HCT116 (cell line): Measurements from ENCODE around the gene RASL10B. TPM values are rescaled to one million over a fixed set of nuclear protein-coding genes. Genes with fewer than 3 reads are reported as not detected.
A peak's percentile ranks its signal among the peaks of the same experiment; 100 is the strongest.

ENCODE experiments used
- ATAC-seq: fragments of 200-7000 bp; cut with Tn5 transposase; 2 replicates; pipeline ENCODE4 v1.9.1; 2020; ENCODE audit warnings: mild to moderate bottlenecking, moderate library complexity
- Bru-seq: library from RNA; stranded (reverse); fragments of 400-500 nt; gene quantifications from one replicate; lab custom pipeline; 2021; lab: Mats Ljungman, UMichigan
- BruChase-seq, 2 experiments: library from RNA; stranded (reverse); fragments of 400-500 nt; gene quantifications; one replicate each; lab custom pipeline; 2021; lab: Mats Ljungman, UMichigan
- BruUV-seq: library from RNA; stranded (reverse); fragments of 400-500 nt; replicated peaks from 2 replicates; lab custom pipeline; 2021; lab: Mats Ljungman, UMichigan
- CTCF ChIA-PET: fragments of 300-600 bp; sonication (Branson Sonifier 250); formaldehyde crosslinking; loops from one replicate; lab custom pipeline; 2021; ENCODE audit warnings: antibody characterized with exemption; lab: Charles Lee
- POLR2A ChIA-PET: fragments of 300-600, 350-600 bp; sonication (Branson Sonifier 250); formaldehyde crosslinking; loops from one replicate; lab custom pipeline; 2021; ENCODE audit warnings: antibody characterized with exemption; lab: Charles Lee
- RAD21 ChIA-PET, 2 experiments: fragments of 300-600 bp; sonication (Branson Sonifier 250); formaldehyde crosslinking; loops; one replicate each; lab custom pipeline; 2023; ENCODE audit warnings: low total read pairs in 2 of 2; ENCODE audit not compliant: uncharacterized antibody in 2 of 2, unreplicated experiment in 2 of 2, low non-redundant PET in 1 of 2; lab: Charles Lee
- DNase-seq: peaks from one replicate; pipeline ENCODE4 v3.0.0-alpha.2; 2010; ENCODE audit warnings: low read depth, low spot score
- H2AFZ ChIP-seq: fragments of 200-600 bp; shearing (Covaris generic), sonication (generic); 2 replicates; pipeline ENCODE4 v1.6.1; 2017; ENCODE audit warnings: low read depth, mixed run types, mixed read lengths, antibody characterized with exemption, low read length; ENCODE audit not compliant: poor library complexity, severe bottlenecking
- H3K27ac ChIP-seq: 2 replicates; pipeline ENCODE4 v1.5.1; 2012; ENCODE audit warnings: low read depth, low read length
- H3K27me3 ChIP-seq: fragments of 200-600 bp; sonication (generic); 2 replicates; pipeline ENCODE4 v1.6.1; 2016; ENCODE audit warnings: mixed run types, low read length, mixed read lengths; ENCODE audit not compliant: insufficient read depth
- H3K36me3 ChIP-seq, 2 experiments: fragments of 200-500 bp in 1 of 2; fragments of 200-600 bp in 1 of 2; sonication (Bioruptor generic) in 1 of 2; sonication (generic) in 1 of 2; 2 replicates each; pipeline versions ENCODE4 v1.5.1 to v1.6.1; 2014 to 2016; ENCODE audit warnings: low read length in 2 of 2, inconsistent platforms in 1 of 2, mixed read lengths in 1 of 2, mixed run types in 1 of 2; ENCODE audit not compliant: insufficient read depth in 2 of 2, control insufficient read depth in 1 of 2
- H3K4me1 ChIP-seq, 2 experiments: fragments of 200-600 bp in 1 of 2; sonication (generic) in 1 of 2; 2 replicates each; pipeline versions ENCODE4 v1.5.1 to v1.6.1; 2012 to 2017; ENCODE audit warnings: low read length in 2 of 2, inconsistent platforms in 1 of 2, mild to moderate bottlenecking in 1 of 2, mixed read lengths in 1 of 2, mixed run types in 1 of 2, moderate library complexity in 1 of 2; ENCODE audit not compliant: insufficient read depth in 2 of 2, control insufficient read depth in 1 of 2
- H3K4me2 ChIP-seq: fragments of 200-600 bp; sonication (generic); 2 replicates; pipeline ENCODE4 v1.6.1; 2017; ENCODE audit warnings: mixed run types, low read length, mixed read lengths
- H3K4me3 ChIP-seq, 2 experiments: fragments of 200-600 bp in 1 of 2; sonication (generic) in 1 of 2; replicated peaks in 1 of 2; 2 replicates each; pipeline ENCODE4 v1.5.1; 2011 to 2016; ENCODE audit warnings: low read length in 2 of 2, control low read depth in 1 of 2, low read depth in 1 of 2, mild to moderate bottlenecking in 1 of 2, mixed read lengths in 1 of 2, mixed run types in 1 of 2
- H3K79me2 ChIP-seq: fragments of 200-600 bp; sonication (generic); 2 replicates; pipeline ENCODE4 v1.6.1; 2017; ENCODE audit warnings: mild to moderate bottlenecking, mixed run types, low read length, moderate library complexity, mixed read lengths; ENCODE audit not compliant: insufficient read depth
- H3K9ac ChIP-seq: fragments of 200-600 bp; sonication (generic); 2 replicates; pipeline ENCODE4 v1.6.1; 2016; ENCODE audit warnings: low read length, mixed read lengths
- H3K9me2 ChIP-seq: fragments of 200-600 bp; sonication (generic), shearing (Covaris generic); 2 replicates; pipeline ENCODE4 v1.6.1; 2017; ENCODE audit warnings: mixed run types, mild to moderate bottlenecking, moderate library complexity; ENCODE audit not compliant: insufficient read depth
- H3K9me3 ChIP-seq, 2 experiments: fragments of 200-500 bp in 1 of 2; fragments of 200-600 bp in 1 of 2; sonication (Bioruptor generic) in 1 of 2; sonication (generic) in 1 of 2; 2 replicates each; pipeline ENCODE4 v1.6.1; 2014 to 2017; ENCODE audit warnings: low read length in 2 of 2, mixed read lengths in 2 of 2, inconsistent platforms in 1 of 2, low read depth in 1 of 2, mild to moderate bottlenecking in 1 of 2, mixed run types in 1 of 2, moderate library complexity in 1 of 2; ENCODE audit not compliant: control insufficient read depth in 1 of 2, insufficient read depth in 1 of 2
- H4K20me1 ChIP-seq: fragments of 200-600 bp; sonication (generic), shearing (Covaris generic); 2 replicates; pipeline ENCODE4 v1.6.1; 2017; ENCODE audit warnings: mixed run types, mild to moderate bottlenecking, moderate library complexity; ENCODE audit not compliant: insufficient read depth
- CBX3 ChIP-seq: IDR thresholded peaks from 2 replicates; pipeline ENCODE4 v1.6.1; 2012; ENCODE audit warnings: low read depth
- EGR1 ChIP-seq: IDR thresholded peaks from 2 replicates; pipeline ENCODE4 v1.6.1; 2012; ENCODE audit warnings: low read depth
- EZH2 ChIP-seq: fragments of 200-600 bp; sonication (generic); IDR thresholded peaks from 2 replicates; pipeline ENCODE4 v1.6.1; 2017; ENCODE audit warnings: antibody characterized with exemption, mixed run types
- EZH2phosphoT487 ChIP-seq: fragments of 200-600 bp; IDR thresholded peaks from 2 replicates; pipeline ENCODE4 v1.6.1; 2018; ENCODE audit warnings: antibody characterized with exemption, borderline replicate concordance
- JUND ChIP-seq: IDR thresholded peaks from 2 replicates; pipeline ENCODE4 v1.6.1; 2012
- POLR2AphosphoS5 ChIP-seq: IDR thresholded peaks from 2 replicates; pipeline ENCODE4 v1.6.1; 2011; ENCODE audit warnings: mild to moderate bottlenecking, low read depth, low read length, moderate library complexity
- SP1 ChIP-seq: IDR thresholded peaks from 2 replicates; pipeline ENCODE4 v1.6.1; 2012; ENCODE audit warnings: low read depth
- SRF ChIP-seq: IDR thresholded peaks from 2 replicates; pipeline ENCODE4 v1.6.1; 2012; ENCODE audit warnings: low read depth
- TCF7L2 ChIP-seq: IDR thresholded peaks from 2 replicates; pipeline ENCODE4 v1.7.0; 2011; ENCODE audit warnings: borderline replicate concordance, inconsistent platforms; ENCODE audit not compliant: insufficient read depth, insufficient read length; ENCODE audit errors: extremely low read depth
- ZNF274 ChIP-seq: fragments of 200-500 bp; sonication (Bioruptor generic); IDR thresholded peaks from 2 replicates; pipeline ENCODE4 v1.6.1; 2014; ENCODE audit warnings: mild to moderate bottlenecking, low read depth, low read length, inconsistent platforms
- intact Hi-C: fragments of 100-400 bp; cut with micrococcal nuclease; formaldehyde crosslinking; loops from 2 replicates; pipeline ENCODE4 v1.10.0; 2022
- long read RNA-seq: library from polyadenylated mRNA; unstranded; transcript quantifications from one replicate; pipeline ENCODE4 v2.0.0, GENCODE V29; 2021; ENCODE audit not compliant: unreplicated experiment
- polyA plus RNA-seq: library from polyadenylated mRNA; unstranded; fragments of >200 nt; gene quantifications from 2 replicates; pipeline ENCODE4 v1.2.1, GENCODE V29; 2012; ENCODE audit warnings: missing spikeins
- total RNA-seq: library from RNA; stranded (reverse); gene quantifications from one replicate; pipeline ENCODE4 v1.2.1, GENCODE V29; 2021; ENCODE audit not compliant: unreplicated experiment
- TF ChIP-seq, protein P1 (sequence below): IDR thresholded peaks from 2 replicates; pipeline ENCODE4 v1.6.1; 2012; ENCODE audit warnings: low read depth

RASL10B gene, protein sequence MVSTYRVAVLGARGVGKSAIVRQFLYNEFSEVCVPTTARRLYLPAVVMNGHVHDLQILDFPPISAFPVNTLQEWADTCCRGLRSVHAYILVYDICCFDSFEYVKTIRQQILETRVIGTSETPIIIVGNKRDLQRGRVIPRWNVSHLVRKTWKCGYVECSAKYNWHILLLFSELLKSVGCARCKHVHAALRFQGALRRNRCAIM
- total RNA-seq (0.15 TPM), Bru-seq, nascent RNA (percentile 34 among the genes with signal in this experiment), BruChase-seq, experiment 1, labeled RNA remaining after a 6-hour chase (percentile 28 among the genes with signal in this experiment), BruChase-seq, experiment 2, labeled RNA remaining after a 2-hour chase (percentile 21 among the genes with signal in this experiment)
- not detected in 2 replicates for polyA plus RNA-seq
- long read RNA-seq: 0 reads

DNA sequence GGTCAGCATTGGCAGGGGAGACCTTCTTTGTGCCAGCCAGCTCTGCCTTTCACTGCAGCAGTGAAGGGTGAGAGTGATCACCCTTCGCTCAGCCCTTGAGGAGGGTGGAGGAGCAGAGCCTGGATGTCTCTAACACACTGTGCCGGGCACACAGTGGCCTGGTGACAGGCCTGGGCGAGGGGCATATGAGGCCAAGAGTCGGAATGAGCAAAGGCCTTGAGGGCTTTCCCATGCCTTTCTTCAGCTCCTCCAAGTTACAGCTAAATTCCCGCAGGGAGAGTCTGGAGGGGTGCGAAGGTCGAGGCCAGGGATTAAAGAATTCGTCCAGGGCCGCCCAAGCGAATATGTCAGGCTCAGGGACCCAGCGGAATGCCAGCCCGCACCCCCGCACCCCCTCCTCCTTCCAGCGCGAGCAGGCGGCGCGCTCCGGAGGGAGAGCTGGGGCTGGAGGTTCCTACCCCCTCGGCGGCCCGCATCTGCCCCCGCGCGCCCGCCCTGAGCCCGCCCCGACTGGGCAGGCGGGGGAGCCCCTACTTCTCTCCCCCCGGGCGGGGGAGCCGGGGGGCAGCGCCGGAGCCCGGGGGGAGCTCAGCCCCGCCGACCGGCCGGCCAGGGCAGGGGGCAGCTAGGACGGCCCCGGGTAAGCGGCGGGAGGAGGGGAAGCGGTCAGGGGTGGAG is at the start of gene RASL10B:
Gene RASL10B, plus strand, starts transcription at position 401 of the 678 bp plus-strand sequence. CDS start 3,546 bp downstream, outside the sequence.
- no peak for TF ChIP-seq JUND
- no peak for TF ChIP-seq SP1
- no peak for TF ChIP-seq ZNF274
- TF ChIP-seq CBX3: no peak
- TF ChIP-seq EGR1: no peak
- no peak for TF ChIP-seq SRF
- no peak for TF ChIP-seq TCF7L2
- TF ChIP-seq EZH2: no peak
- no peak for TF ChIP-seq EZH2phosphoT487
- TF ChIP-seq, protein P1, sequence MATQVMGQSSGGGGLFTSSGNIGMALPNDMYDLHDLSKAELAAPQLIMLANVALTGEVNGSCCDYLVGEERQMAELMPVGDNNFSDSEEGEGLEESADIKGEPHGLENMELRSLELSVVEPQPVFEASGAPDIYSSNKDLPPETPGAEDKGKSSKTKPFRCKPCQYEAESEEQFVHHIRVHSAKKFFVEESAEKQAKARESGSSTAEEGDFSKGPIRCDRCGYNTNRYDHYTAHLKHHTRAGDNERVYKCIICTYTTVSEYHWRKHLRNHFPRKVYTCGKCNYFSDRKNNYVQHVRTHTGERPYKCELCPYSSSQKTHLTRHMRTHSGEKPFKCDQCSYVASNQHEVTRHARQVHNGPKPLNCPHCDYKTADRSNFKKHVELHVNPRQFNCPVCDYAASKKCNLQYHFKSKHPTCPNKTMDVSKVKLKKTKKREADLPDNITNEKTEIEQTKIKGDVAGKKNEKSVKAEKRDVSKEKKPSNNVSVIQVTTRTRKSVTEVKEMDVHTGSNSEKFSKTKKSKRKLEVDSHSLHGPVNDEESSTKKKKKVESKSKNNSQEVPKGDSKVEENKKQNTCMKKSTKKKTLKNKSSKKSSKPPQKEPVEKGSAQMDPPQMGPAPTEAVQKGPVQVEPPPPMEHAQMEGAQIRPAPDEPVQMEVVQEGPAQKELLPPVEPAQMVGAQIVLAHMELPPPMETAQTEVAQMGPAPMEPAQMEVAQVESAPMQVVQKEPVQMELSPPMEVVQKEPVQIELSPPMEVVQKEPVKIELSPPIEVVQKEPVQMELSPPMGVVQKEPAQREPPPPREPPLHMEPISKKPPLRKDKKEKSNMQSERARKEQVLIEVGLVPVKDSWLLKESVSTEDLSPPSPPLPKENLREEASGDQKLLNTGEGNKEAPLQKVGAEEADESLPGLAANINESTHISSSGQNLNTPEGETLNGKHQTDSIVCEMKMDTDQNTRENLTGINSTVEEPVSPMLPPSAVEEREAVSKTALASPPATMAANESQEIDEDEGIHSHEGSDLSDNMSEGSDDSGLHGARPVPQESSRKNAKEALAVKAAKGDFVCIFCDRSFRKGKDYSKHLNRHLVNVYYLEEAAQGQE: no peak
- TF ChIP-seq POLR2AphosphoS5: no peak
- Histone ChIP-seq H3K27ac (no peak within 1 kb of the TSS), H3K9me3 (no peaks in the 10 kb centered on the region), H3K4me1 (peaks cover 0 to 2% of the 10 kb centered on the region in 2 experiments; a peak in 1 of 4 replicates), H3K79me2 (no peaks in the 10 kb centered on the region), H3K9ac (no peak within 1 kb of the TSS), H2AFZ (no peak within 1 kb of the TSS), H3K27me3 (no peaks in the 10 kb centered on the region), H3K4me3 (no peak within 1 kb of the TSS), H3K4me2 (no peak within 1 kb of the TSS), H3K36me3 (peaks cover 0 to 2% of the 10 kb centered on the region in 2 experiments; a peak in 1 of 4 replicates), H3K9me2 (no peaks in the 10 kb centered on the region), H4K20me1 (no peaks in the 10 kb centered on the region)
- ATAC-seq (no peak; the same call in 1 of the 2 replicates), DNase-seq (no peak)
- POLR2A ChIA-PET: no interaction called here
- RAD21 ChIA-PET: no interaction called here
- no TSS peak for BruUV-seq
- CTCF ChIA-PET: no interaction called here
- intact Hi-C loops: no loop called here
